Liver (tissue), 3 donors: Measurements from ENCODE around the gene RPTN.

ENCODE experiments used
- RAD21 ChIP-seq, 2 donors: IDR thresholded peaks; 2 replicates each; pipeline ENCODE4 v1.6.1; 2016; ENCODE audit warnings: antibody characterized with exemption in 2 of 2, mild to moderate bottlenecking in 2 of 2
- RXRA ChIP-seq, 2 donors: IDR thresholded peaks; 2 replicates each; pipeline ENCODE4 v1.6.1; 2017 to 2018; ENCODE audit warnings: antibody characterized with exemption in 2 of 2, mild to moderate bottlenecking in 1 of 2
- SP1 ChIP-seq: IDR thresholded peaks from 2 replicates; pipeline ENCODE4 v1.6.1; 2018; ENCODE audit warnings: antibody characterized with exemption, mild to moderate bottlenecking
- YY1 ChIP-seq: IDR thresholded peaks from 2 replicates; pipeline ENCODE4 v1.6.1; 2016; ENCODE audit warnings: antibody characterized with exemption, mild to moderate bottlenecking
- TF ChIP-seq, protein P1 (sequence below): fragments of 150-350 bp; IDR thresholded peaks from 2 replicates; pipeline ENCODE4 v1.5.1; 2017; ENCODE audit warnings: improper control_type of control experiment, low read depth, low read length; ENCODE audit not compliant: missing input control
- TF ChIP-seq, protein P2 (sequence below): IDR thresholded peaks from 2 replicates; pipeline ENCODE4 v1.6.1; 2016; ENCODE audit warnings: antibody characterized with exemption, mild to moderate bottlenecking
- TF ChIP-seq, protein P3 (sequence below): IDR thresholded peaks from 2 replicates; pipeline ENCODE4 v1.6.1; 2016; ENCODE audit warnings: antibody characterized with exemption
- TF ChIP-seq, protein P4 (sequence below): IDR thresholded peaks from 2 replicates; pipeline ENCODE4 v1.6.1; 2016; ENCODE audit warnings: antibody characterized with exemption
- donor health status: healthy.
- donor health status: healthy.

DNA sequence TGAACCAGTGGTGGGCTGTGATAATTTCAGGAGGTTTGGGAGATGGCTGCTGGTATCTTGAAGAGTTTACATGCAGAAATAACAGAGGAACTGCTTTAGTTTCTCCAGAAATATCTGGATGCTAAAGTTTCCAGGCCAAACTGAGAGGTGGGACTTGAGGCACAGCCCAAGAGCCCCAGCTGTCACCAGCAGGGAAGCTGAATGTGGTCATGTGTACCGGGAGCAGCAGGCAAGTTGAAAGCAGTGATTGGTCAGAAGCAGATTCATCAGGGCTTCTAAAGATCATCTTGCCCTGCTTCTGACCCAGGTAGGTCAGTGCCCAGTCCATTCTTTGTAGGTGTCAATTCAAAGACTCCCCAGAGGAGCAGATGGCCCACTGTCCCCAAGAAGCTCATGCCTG lies 7.9 kb upstream of the RPTN start:
- TF ChIP-seq RXRA (IDR thresholded peaks at IDR 0.05) (no peak), YY1 (no peak), RAD21 (IDR thresholded peaks at IDR 0.05) (no peak), SP1 (no peak)
- TF ChIP-seq, protein P1, sequence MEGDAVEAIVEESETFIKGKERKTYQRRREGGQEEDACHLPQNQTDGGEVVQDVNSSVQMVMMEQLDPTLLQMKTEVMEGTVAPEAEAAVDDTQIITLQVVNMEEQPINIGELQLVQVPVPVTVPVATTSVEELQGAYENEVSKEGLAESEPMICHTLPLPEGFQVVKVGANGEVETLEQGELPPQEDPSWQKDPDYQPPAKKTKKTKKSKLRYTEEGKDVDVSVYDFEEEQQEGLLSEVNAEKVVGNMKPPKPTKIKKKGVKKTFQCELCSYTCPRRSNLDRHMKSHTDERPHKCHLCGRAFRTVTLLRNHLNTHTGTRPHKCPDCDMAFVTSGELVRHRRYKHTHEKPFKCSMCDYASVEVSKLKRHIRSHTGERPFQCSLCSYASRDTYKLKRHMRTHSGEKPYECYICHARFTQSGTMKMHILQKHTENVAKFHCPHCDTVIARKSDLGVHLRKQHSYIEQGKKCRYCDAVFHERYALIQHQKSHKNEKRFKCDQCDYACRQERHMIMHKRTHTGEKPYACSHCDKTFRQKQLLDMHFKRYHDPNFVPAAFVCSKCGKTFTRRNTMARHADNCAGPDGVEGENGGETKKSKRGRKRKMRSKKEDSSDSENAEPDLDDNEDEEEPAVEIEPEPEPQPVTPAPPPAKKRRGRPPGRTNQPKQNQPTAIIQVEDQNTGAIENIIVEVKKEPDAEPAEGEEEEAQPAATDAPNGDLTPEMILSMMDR: no peak
- TF ChIP-seq, protein P2, sequence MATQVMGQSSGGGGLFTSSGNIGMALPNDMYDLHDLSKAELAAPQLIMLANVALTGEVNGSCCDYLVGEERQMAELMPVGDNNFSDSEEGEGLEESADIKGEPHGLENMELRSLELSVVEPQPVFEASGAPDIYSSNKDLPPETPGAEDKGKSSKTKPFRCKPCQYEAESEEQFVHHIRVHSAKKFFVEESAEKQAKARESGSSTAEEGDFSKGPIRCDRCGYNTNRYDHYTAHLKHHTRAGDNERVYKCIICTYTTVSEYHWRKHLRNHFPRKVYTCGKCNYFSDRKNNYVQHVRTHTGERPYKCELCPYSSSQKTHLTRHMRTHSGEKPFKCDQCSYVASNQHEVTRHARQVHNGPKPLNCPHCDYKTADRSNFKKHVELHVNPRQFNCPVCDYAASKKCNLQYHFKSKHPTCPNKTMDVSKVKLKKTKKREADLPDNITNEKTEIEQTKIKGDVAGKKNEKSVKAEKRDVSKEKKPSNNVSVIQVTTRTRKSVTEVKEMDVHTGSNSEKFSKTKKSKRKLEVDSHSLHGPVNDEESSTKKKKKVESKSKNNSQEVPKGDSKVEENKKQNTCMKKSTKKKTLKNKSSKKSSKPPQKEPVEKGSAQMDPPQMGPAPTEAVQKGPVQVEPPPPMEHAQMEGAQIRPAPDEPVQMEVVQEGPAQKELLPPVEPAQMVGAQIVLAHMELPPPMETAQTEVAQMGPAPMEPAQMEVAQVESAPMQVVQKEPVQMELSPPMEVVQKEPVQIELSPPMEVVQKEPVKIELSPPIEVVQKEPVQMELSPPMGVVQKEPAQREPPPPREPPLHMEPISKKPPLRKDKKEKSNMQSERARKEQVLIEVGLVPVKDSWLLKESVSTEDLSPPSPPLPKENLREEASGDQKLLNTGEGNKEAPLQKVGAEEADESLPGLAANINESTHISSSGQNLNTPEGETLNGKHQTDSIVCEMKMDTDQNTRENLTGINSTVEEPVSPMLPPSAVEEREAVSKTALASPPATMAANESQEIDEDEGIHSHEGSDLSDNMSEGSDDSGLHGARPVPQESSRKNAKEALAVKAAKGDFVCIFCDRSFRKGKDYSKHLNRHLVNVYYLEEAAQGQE: no peak
- TF ChIP-seq, protein P3, sequence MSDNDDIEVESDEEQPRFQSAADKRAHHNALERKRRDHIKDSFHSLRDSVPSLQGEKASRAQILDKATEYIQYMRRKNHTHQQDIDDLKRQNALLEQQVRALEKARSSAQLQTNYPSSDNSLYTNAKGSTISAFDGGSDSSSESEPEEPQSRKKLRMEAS: no peak
- TF ChIP-seq, protein P4, sequence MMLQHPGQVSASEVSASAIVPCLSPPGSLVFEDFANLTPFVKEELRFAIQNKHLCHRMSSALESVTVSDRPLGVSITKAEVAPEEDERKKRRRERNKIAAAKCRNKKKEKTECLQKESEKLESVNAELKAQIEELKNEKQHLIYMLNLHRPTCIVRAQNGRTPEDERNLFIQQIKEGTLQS: no peak
